OCI-LY3 (cell line): ENCODE data around the gene CHN2.

Experiments
- H2AFZ ChIP-seq: fragments of 200-600, 300-600 bp; shearing (Covaris generic); 2 replicates; pipeline ENCODE4 v1.6.0; 2014; ENCODE audit warnings: antibody characterized with exemption, low read depth, low read length
- H3K27ac ChIP-seq: fragments of 200-600, 300-600 bp; sonication (generic); 2 replicates; pipeline ENCODE4 v1.5.1; 2014; ENCODE audit warnings: mild to moderate bottlenecking, low read length, moderate library complexity, mixed read lengths
- H3K27me3 ChIP-seq: fragments of 200-600, 300-600 bp; sonication (generic); 2 replicates; pipeline ENCODE4 v1.6.1; 2014; ENCODE audit warnings: low read depth, low read length, mixed read lengths
- H3K36me3 ChIP-seq: fragments of 200-600, 300-600 bp; sonication (generic); replicated peaks from 2 replicates; pipeline ENCODE3; 2014; ENCODE audit warnings: low read depth, low read length, mixed read lengths
- H3K4me1 ChIP-seq: fragments of 300-600, 200-600 bp; sonication (generic); 2 replicates; pipeline ENCODE4 v1.6.1; 2014; ENCODE audit warnings: low read length, mixed read lengths
- H3K4me2 ChIP-seq: fragments of 200-600, 300-600 bp; sonication (generic); 2 replicates; pipeline ENCODE4 v1.6.1; 2014; ENCODE audit warnings: low read length, mixed read lengths
- H3K4me3 ChIP-seq: fragments of 300-600, 200-600 bp; sonication (generic); 2 replicates; pipeline ENCODE4 v1.5.1; 2014; ENCODE audit warnings: antibody characterized with exemption, mild to moderate bottlenecking, low read length, moderate library complexity
- H3K79me2 ChIP-seq: fragments of 300-600, 200-600 bp; shearing (Covaris generic); 2 replicates; pipeline ENCODE4 v1.6.1; 2014; ENCODE audit warnings: mild to moderate bottlenecking, low read length, mixed read lengths
- H3K9ac ChIP-seq: fragments of 300-600, 200-600 bp; shearing (Covaris generic); 2 replicates; pipeline ENCODE4 v1.6.0; 2014; ENCODE audit warnings: mild to moderate bottlenecking, low read length, moderate library complexity
- H3K9me3 ChIP-seq: fragments of 200-600, 300-600 bp; shearing (Covaris generic); 2 replicates; pipeline ENCODE4 v1.6.1; 2014; ENCODE audit warnings: low read length, mixed read lengths; ENCODE audit not compliant: insufficient read depth
- H4K20me1 ChIP-seq: fragments of 200-600, 300-600 bp; sonication (generic); 2 replicates; pipeline ENCODE4 v1.6.1; 2016; ENCODE audit warnings: low read length, mixed read lengths; ENCODE audit not compliant: insufficient read depth
- EZH2phosphoT487 ChIP-seq: fragments of 200-600 bp; shearing (Covaris generic); IDR thresholded peaks from 2 replicates; pipeline ENCODE4 v1.6.1; 2018; ENCODE audit warnings: antibody characterized with exemption, mixed run types, low read depth
- TF ChIP-seq, protein P1 (sequence below): fragments of 200-600, 300-600 bp; sonication (generic); IDR thresholded peaks from 2 replicates; pipeline ENCODE4 v1.5.1; 2014; ENCODE audit warnings: antibody characterized with exemption, low read length, low read depth

The CHN2 gene

DNA sequence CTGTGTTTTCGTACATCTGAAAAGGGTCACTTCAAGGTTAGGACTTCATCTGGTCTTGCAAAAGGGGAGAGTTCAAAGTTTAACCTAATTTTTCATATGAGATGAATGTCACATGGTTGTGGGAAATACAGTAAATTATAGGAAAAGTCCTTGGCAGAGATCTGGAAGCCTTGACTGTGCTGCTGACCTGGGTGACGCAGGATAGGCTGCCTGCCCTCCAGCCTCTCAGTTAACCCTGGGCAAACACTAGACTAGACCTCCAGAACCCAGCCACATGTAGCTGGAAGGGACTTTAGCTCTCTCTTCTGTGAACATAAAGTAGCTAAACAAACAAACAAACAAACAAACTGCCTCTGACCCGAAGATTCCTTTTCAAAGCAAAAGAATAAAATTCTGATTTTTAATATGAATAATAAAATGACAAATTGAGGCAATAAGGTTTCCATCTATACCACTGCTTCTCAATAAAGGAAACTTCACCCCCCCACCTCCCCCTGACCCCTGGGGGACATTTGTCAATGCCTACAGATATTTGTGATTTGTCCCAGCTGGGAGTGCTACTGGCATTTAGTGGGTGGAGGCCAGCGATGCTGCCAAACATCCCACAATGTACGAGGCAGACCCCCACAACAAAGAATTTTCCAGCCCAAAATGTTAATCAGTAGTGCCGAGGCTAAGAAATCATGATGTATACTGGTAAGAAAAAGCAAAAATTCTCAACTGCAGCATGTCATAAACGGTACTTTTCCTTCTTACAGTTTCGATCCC is 293.8 kb downstream of the CHN2 start:
- Histone ChIP-seq H3K9me3 (no peaks in the 10 kb centered on the region), H2AFZ (no peak overlapping the region)

DNA sequence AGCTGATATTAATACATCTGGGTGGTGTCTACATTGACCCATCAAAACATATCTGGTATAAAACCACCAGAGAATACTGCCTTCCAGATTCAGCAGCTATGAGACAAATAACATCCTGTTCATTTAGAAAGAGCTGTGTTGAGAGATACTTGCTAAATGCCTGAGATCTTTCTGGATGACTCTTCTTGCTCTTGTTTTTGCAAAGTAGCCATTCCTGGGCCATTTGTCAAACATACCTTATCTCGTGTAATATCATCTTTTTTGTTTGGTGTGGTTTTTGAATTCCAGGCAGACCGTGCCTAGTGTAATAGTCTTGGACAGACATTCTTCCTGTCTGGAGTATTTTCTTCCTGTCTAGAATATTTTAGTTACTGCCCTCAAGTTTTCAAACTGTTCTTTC is 294.4 kb downstream of the CHN2 start:
- Histone ChIP-seq H4K20me1 (no peaks in the 10 kb centered on the region), H3K27ac (no peak overlapping the region), H3K4me3 (no peak overlapping the region), H3K9ac (no peak overlapping the region), H3K4me2 (no peak overlapping the region), H2AFZ (no peak overlapping the region), H3K36me3 (no peaks in the 10 kb centered on the region), H3K4me1 (no peaks in the 10 kb centered on the region), H3K27me3 (no peaks in the 10 kb centered on the region), H3K79me2 (no peaks in the 10 kb centered on the region), H3K9me3 (no peaks in the 10 kb centered on the region)
- TF ChIP-seq EZH2phosphoT487: no peak
- TF ChIP-seq, protein P1, sequence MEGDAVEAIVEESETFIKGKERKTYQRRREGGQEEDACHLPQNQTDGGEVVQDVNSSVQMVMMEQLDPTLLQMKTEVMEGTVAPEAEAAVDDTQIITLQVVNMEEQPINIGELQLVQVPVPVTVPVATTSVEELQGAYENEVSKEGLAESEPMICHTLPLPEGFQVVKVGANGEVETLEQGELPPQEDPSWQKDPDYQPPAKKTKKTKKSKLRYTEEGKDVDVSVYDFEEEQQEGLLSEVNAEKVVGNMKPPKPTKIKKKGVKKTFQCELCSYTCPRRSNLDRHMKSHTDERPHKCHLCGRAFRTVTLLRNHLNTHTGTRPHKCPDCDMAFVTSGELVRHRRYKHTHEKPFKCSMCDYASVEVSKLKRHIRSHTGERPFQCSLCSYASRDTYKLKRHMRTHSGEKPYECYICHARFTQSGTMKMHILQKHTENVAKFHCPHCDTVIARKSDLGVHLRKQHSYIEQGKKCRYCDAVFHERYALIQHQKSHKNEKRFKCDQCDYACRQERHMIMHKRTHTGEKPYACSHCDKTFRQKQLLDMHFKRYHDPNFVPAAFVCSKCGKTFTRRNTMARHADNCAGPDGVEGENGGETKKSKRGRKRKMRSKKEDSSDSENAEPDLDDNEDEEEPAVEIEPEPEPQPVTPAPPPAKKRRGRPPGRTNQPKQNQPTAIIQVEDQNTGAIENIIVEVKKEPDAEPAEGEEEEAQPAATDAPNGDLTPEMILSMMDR: no peak

More for the DNA sequence above, 293.8 kb downstream of the CHN2 start:
- Histone ChIP-seq H3K4me2 (no peak overlapping the region), H3K9ac (no peak overlapping the region), H4K20me1 (no peaks in the 10 kb centered on the region), H3K36me3 (no peaks in the 10 kb centered on the region), H3K27me3 (no peaks in the 10 kb centered on the region), H3K27ac (no peak overlapping the region), H3K4me3 (no peak overlapping the region), H3K79me2 (no peaks in the 10 kb centered on the region), H3K4me1 (no peaks in the 10 kb centered on the region)
- TF ChIP-seq EZH2phosphoT487: no peak
- TF ChIP-seq, protein P1: no peak

DNA sequence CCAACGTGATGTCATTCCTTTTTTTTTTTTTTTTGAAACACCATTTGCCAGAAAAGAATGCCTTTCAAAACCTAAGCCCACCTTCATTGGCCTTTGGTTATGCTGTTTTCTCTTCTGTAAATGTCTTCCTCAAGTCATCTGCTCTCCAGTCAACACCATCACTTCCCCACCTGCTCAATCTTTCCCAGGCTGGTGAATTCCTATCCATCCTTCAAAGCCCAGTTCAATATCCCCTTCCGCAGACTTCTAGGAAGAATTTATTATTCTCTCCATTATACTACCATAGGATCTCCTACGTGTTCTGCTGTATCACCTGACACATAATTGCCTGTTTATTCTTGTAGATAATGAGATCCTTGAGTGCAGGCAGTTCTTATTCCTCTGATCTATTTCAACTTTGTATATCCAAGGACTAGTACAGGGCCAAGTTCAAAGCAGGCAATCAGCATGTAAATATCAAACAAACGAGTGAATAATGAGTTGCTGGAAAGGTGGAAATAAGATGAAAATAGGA is 295.6 kb downstream of the CHN2 start:
- H3K27me3 ChIP-seq: no peaks in the 10 kb centered on the region
- H4K20me1 ChIP-seq: no peaks in the 10 kb centered on the region
- no peak overlapping the region for H2AFZ ChIP-seq
- H3K9ac ChIP-seq: no peak overlapping the region
- H3K4me2 ChIP-seq: no peak overlapping the region
- H3K79me2 ChIP-seq: no peaks in the 10 kb centered on the region
- no peaks in the 10 kb centered on the region for H3K36me3 ChIP-seq
- H3K4me3 ChIP-seq: no peak overlapping the region
- H3K9me3 ChIP-seq: no peaks in the 10 kb centered on the region
- TF ChIP-seq, protein P1: no peak
- TF ChIP-seq EZH2phosphoT487: no peak
- H3K4me1 ChIP-seq: no peaks in the 10 kb centered on the region
- no peak overlapping the region for H3K27ac ChIP-seq

GRCh38 chr7:29494350-29494749 is 299.8 kb downstream of the CHN2 start:
- no peaks in the 10 kb centered on the region for H3K36me3 ChIP-seq
- H3K4me2 ChIP-seq: no peak overlapping the region
- no peaks in the 10 kb centered on the region for H3K9me3 ChIP-seq
- no peak for TF ChIP-seq EZH2phosphoT487
- TF ChIP-seq, protein P1: no peak
- H3K9ac ChIP-seq: no peak overlapping the region
- no peak overlapping the region for H3K4me3 ChIP-seq
- H3K27me3 ChIP-seq: no peaks in the 10 kb centered on the region
- H2AFZ ChIP-seq: no peak overlapping the region
- no peaks in the 10 kb centered on the region for H4K20me1 ChIP-seq
- H3K79me2 ChIP-seq: no peaks in the 10 kb centered on the region
- no peaks in the 10 kb centered on the region for H3K4me1 ChIP-seq
- H3K27ac ChIP-seq: no peak overlapping the region
